ENCODE results near the gene RPS25.
"Not testable (repeated sequence)": the region's sequence is repeated elsewhere in the genome, so short reads cannot be mapped to it uniquely, and the experiment has no call there.

GRCh38 chr11:119039471-119039870, 21.3 kb upstream of the RPS25 start:
- TF ChIP-seq, protein P1, sequence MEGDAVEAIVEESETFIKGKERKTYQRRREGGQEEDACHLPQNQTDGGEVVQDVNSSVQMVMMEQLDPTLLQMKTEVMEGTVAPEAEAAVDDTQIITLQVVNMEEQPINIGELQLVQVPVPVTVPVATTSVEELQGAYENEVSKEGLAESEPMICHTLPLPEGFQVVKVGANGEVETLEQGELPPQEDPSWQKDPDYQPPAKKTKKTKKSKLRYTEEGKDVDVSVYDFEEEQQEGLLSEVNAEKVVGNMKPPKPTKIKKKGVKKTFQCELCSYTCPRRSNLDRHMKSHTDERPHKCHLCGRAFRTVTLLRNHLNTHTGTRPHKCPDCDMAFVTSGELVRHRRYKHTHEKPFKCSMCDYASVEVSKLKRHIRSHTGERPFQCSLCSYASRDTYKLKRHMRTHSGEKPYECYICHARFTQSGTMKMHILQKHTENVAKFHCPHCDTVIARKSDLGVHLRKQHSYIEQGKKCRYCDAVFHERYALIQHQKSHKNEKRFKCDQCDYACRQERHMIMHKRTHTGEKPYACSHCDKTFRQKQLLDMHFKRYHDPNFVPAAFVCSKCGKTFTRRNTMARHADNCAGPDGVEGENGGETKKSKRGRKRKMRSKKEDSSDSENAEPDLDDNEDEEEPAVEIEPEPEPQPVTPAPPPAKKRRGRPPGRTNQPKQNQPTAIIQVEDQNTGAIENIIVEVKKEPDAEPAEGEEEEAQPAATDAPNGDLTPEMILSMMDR (IDR thresholded peaks at IDR 0.05): not testable (repeated sequence)
- TF ChIP-seq POLR2A (IDR thresholded peaks at IDR 0.05): not testable (repeated sequence)

Measured in esophagus squamous epithelium (tissue), 4 donors.